Germinal center (tissue), 1 donor: ENCODE measurements around the gene MEF2C.
A peak's percentile ranks its signal among the peaks of the same experiment; 100 is the strongest.

ENCODE experiments used
- DNase-seq: peaks from one replicate; pipeline ENCODE4 v3.0.0; 2012; ENCODE audit warnings: mixed read lengths, low spot score

The MEF2C gene

GRCh38 chr5:88888291-88888690, 5.3 kb upstream of the MEF2C start:
- DNase-seq: no peak

- DNase-seq: no peak
These were observed 4.4 kb upstream of the MEF2C start for GRCh38 chr5:88887342-88887741.

GRCh38 chr5:88886746-88887341, 3.9 kb upstream of the MEF2C start:
- no peak for DNase-seq

GRCh38 chr5:88886252-88886651, 3.3 kb upstream of the MEF2C start:
- DNase-seq: no peak

- DNase-seq: no peak
These were observed 2.0 kb upstream of the MEF2C start for GRCh38 chr5:88885002-88885401.

GRCh38 chr5:88884608-88884877, 1.6 kb upstream of the MEF2C start:
- DNase-seq: no peak

- DNase-seq: peak; percentile 51
These were observed 1.0 kb upstream of the MEF2C start for GRCh38 chr5:88883836-88884607.

- DNase-seq: no peak
These were observed 527 bp downstream of the MEF2C start for GRCh38 chr5:88882276-88883038.

GRCh38 chr5:88881571-88881971, 1.4 kb downstream of the MEF2C start:
- DNase-seq: no peak

- DNase-seq: no peak
These were observed 2.8 kb downstream of the MEF2C start for GRCh38 chr5:88880201-88880600.

- DNase-seq: no peak
These were observed 3.3 kb downstream of the MEF2C start for GRCh38 chr5:88879724-88880123.

- DNase-seq: no peak
These were observed 4.0 kb downstream of the MEF2C start for GRCh38 chr5:88878976-88879375.

- DNase-seq: no peak
These were observed 5.2 kb downstream of the MEF2C start for GRCh38 chr5:88877826-88878225.

GRCh38 chr5:88876714-88877113, 6.3 kb downstream of the MEF2C start:
- DNase-seq: no peak

GRCh38 chr5:88875341-88876234, 7.4 kb downstream of the MEF2C start:
- DNase-seq: no peak

GRCh38 chr5:88873447-88873846, 9.5 kb downstream of the MEF2C start:
- no peak for DNase-seq

- no peak for DNase-seq
These were observed 10.0 kb downstream of the MEF2C start for GRCh38 chr5:88872971-88873370.

- no peak for DNase-seq
These were observed 12.7 kb downstream of the MEF2C start for GRCh38 chr5:88870285-88870684.

GRCh38 chr5:88868468-88869068, 14.4 kb downstream of the MEF2C start:
- no peak for DNase-seq

GRCh38 chr5:88867638-88868037, 15.3 kb downstream of the MEF2C start:
- DNase-seq: no peak

- no peak for DNase-seq
These were observed 19.5 kb downstream of the MEF2C start for GRCh38 chr5:88863523-88863922.
